Stimulated activated CD8-positive, alpha-beta memory T cell treated with anti-CD3 and anti-CD28 coated beads, Interleukin-7, amount 100 ng/mL, for 48 hours (primary cell): ENCODE measurements around the gene NHSL2.
"Not testable (repeated sequence)": the region's sequence is repeated elsewhere in the genome, so short reads cannot be mapped to it uniquely, and the experiment has no call there.

Source experiments
- DNase-seq, 2 donors: peaks; one replicate each; pipeline ENCODE4 v3.0.0-alpha.2; 2020; ENCODE audit warnings: low read depth in 1 of 2; ENCODE audit errors: extremely low read depth in 1 of 2

Gene NHSL2

GRCh38 chrX:71910643-71910985, at the start of gene NHSL2:
TSS of gene NHSL2 (plus strand) at chrX:71910845.
- peak in 1 of 2 donors; percentile 3 for DNase-seq

GRCh38 chrX:71867680-71868079, 43.0 kb upstream of the NHSL2 start:
- no peak for DNase-seq

GRCh38 chrX:71869566-71869965, 41.1 kb upstream of the NHSL2 start:
- not testable (repeated sequence) for DNase-seq

- no peak for DNase-seq
Measured at GRCh38 chrX:71870208-71871098, 40.2 kb upstream of the NHSL2 start.

GRCh38 chrX:71871367-71871766, 39.3 kb upstream of the NHSL2 start:
- no peak for DNase-seq

GRCh38 chrX:71872542-71873458, 37.8 kb upstream of the NHSL2 start:
- no peak for DNase-seq

GRCh38 chrX:71873459-71873833, 37.2 kb upstream of the NHSL2 start:
- no peak for DNase-seq

- not testable (repeated sequence) for DNase-seq
Measured at GRCh38 chrX:71876841-71877240, 33.8 kb upstream of the NHSL2 start.

- DNase-seq, result no peak
Measured at GRCh38 chrX:71885099-71885498, 25.5 kb upstream of the NHSL2 start.

- DNase-seq, result no peak
Measured at GRCh38 chrX:71895607-71896006, 15.0 kb upstream of the NHSL2 start.

- DNase-seq, result no peak
Measured at GRCh38 chrX:71906144-71906543, 4.5 kb upstream of the NHSL2 start.

GRCh38 chrX:71908387-71908786, 2.3 kb upstream of the NHSL2 start:
- DNase-seq, result no peak

- no peak for DNase-seq
Measured at GRCh38 chrX:71909956-71910355, 689 bp upstream of the NHSL2 start.

- DNase-seq, result no peak
Measured at GRCh38 chrX:71910986-71911730, 513 bp downstream of the NHSL2 start.

GRCh38 chrX:71911731-71912050, 1.0 kb downstream of the NHSL2 start:
- no peak for DNase-seq

GRCh38 chrX:71912156-71912555, 1.5 kb downstream of the NHSL2 start:
- no peak for DNase-seq

GRCh38 chrX:71913156-71913950, 2.7 kb downstream of the NHSL2 start:
- no peak for DNase-seq

GRCh38 chrX:71917621-71918343, 7.1 kb downstream of the NHSL2 start:
- no peak for DNase-seq

- DNase-seq, result no peak
Measured at GRCh38 chrX:71919431-71919830, 8.8 kb downstream of the NHSL2 start.

- DNase-seq, result no peak
Measured at GRCh38 chrX:71919886-71920285, 9.2 kb downstream of the NHSL2 start.
